Measurements from ENCODE around the gene TUNAR.

DNA sequence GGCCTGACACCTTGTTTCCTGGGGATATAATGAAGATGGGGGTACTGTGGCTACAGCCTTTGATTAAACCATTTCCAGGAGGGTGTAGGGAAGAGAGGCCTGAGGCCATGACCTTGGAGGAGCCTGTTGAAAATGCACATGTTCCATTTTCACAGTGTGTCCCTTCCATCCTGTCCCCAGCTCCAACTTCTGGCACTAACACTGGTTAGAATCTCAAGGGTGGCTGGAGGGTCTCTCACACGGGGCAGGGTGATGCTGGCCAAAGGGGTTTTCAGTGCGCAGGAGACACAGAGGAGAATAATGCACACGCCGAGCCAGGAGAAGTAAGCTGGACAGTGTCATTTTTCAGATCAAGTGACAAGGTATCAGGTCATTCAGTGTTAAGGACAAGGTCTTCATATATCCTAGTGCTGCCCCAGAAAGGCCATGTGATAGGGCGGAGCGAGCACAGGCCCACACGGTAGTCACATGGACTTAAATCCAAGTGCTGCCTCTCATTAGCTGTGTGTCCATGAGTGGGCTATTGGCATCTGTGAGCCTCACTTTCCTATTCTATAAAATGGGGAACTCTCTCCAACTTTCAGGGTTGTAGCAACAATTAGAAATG is 36.4 kb upstream of the TUNAR start:
- TF ChIP-seq TAF1 (IDR thresholded peaks at IDR 0.05; ENCODE audit: low read depth, low read length) = no peak
- no peak for TF ChIP-seq POLR2A (IDR thresholded peaks at IDR 0.05; ENCODE audit: low read depth, low read length)
- TF ChIP-seq POLR2AphosphoS5 (IDR thresholded peaks at IDR 0.05; ENCODE audit: low read depth, low read length) = no peak
- no peak for TF ChIP-seq SPI1 (IDR thresholded peaks at IDR 0.05; ENCODE audit: low read depth, low read length)
- TF ChIP-seq POU2F2 (IDR thresholded peaks at IDR 0.05; ENCODE audit: low read depth, low read length) = no peak

Measured in GM12891 (cell line).